ENCODE results near the gene TUNAR.

TUNAR gene

GRCh38 chr14:95875831-95876760 is 536 bp upstream of the TUNAR start:
- no peak for DNase-seq

GRCh38 chr14:95877633-95878032 is 1.0 kb downstream of the TUNAR start:
- DNase-seq: no peak

- no peak for DNase-seq
Measured at GRCh38 chr14:95884377-95884776, 7.7 kb downstream of the TUNAR start.

- no peak for DNase-seq
Measured at GRCh38 chr14:95885278-95885677, 8.6 kb downstream of the TUNAR start.

- no peak for DNase-seq
Measured at GRCh38 chr14:95885866-95886265, 9.2 kb downstream of the TUNAR start.

GRCh38 chr14:95886366-95887056 is 9.9 kb downstream of the TUNAR start:
- DNase-seq: no peak

- no peak for DNase-seq
Measured at GRCh38 chr14:95887351-95887750, 10.7 kb downstream of the TUNAR start.

GRCh38 chr14:95889236-95889979 is 12.8 kb downstream of the TUNAR start:
- no peak for DNase-seq

- no peak for DNase-seq
Measured at GRCh38 chr14:95891742-95892141, 15.1 kb downstream of the TUNAR start.

GRCh38 chr14:95892142-95892541 is 15.5 kb downstream of the TUNAR start:
- no peak for DNase-seq

GRCh38 chr14:95895720-95896119 is 19.1 kb downstream of the TUNAR start:
- DNase-seq: peak in 1 of 2 experiments; percentile 32

GRCh38 chr14:95896498-95897135 is 20.0 kb downstream of the TUNAR start:
- no peak for DNase-seq

- DNase-seq: no peak
Measured at GRCh38 chr14:95897280-95897679, 20.6 kb downstream of the TUNAR start.

GRCh38 chr14:95901054-95901453 is 24.4 kb downstream of the TUNAR start:
- DNase-seq: no peak

GRCh38 chr14:95902273-95902826 is 25.7 kb downstream of the TUNAR start:
- no peak for DNase-seq

- no peak for DNase-seq
Measured at GRCh38 chr14:95903165-95903564, 26.5 kb downstream of the TUNAR start.

GRCh38 chr14:95903616-95904107 is 27.0 kb downstream of the TUNAR start:
- DNase-seq: no peak

GRCh38 chr14:95906591-95906990 is 30.0 kb downstream of the TUNAR start:
- no peak for DNase-seq

- no peak for DNase-seq
Measured at GRCh38 chr14:95910628-95911027, 34.0 kb downstream of the TUNAR start.

- no peak for DNase-seq
Measured at GRCh38 chr14:95911456-95911855, 34.8 kb downstream of the TUNAR start.

GRCh38 chr14:95915330-95915729 is 38.7 kb downstream of the TUNAR start:
- DNase-seq: no peak

- DNase-seq: no peak
Measured at GRCh38 chr14:95918466-95918865, 41.8 kb downstream of the TUNAR start.

Data from activated T-cell treated with anti-CD3 and anti-CD28 coated beads, Interleukin-2, amount 50 U/mL, for 48 hours (primary cell).